PFSK-1 (cell line): ENCODE results near the gene BAZ2B.

Source experiments
- FOXP2 ChIP-seq: optimal IDR thresholded peaks from 2 replicates; pipeline ENCODE3; 2011; ENCODE audit warnings: borderline replicate concordance, control low read depth, inconsistent platforms; ENCODE audit not compliant: insufficient read depth; ENCODE audit errors: extremely low read length, extremely low read depth
- POLR2AphosphoS5 ChIP-seq: IDR thresholded peaks from 2 replicates; pipeline ENCODE4 v1.6.1; 2012; ENCODE audit warnings: low read depth, mild to moderate bottlenecking, control low read depth, low read length, moderate library complexity
- REST ChIP-seq, 2 experiments: IDR thresholded peaks; 2 replicates each; pipeline versions ENCODE4 v1.6.1 to v1.8.0; 2011 to 2012; ENCODE audit warnings: low read depth in 2 of 2, low read length in 2 of 2, control low read depth in 1 of 2, inconsistent platforms in 1 of 2, mild to moderate bottlenecking in 1 of 2, moderate library complexity in 1 of 2; ENCODE audit not compliant: insufficient read depth in 1 of 2
- SIN3A ChIP-seq: IDR thresholded peaks from 2 replicates; pipeline ENCODE4 v1.6.1; 2012; ENCODE audit warnings: mild to moderate bottlenecking, low read length, moderate library complexity, borderline replicate concordance; ENCODE audit not compliant: insufficient read depth
- TAF1 ChIP-seq: IDR thresholded peaks from 2 replicates; pipeline ENCODE4 v1.6.1; 2012; ENCODE audit warnings: low read length, control low read depth, borderline replicate concordance; ENCODE audit not compliant: insufficient read depth

BAZ2B gene

GRCh38 chr2:159290289-159290907, 325.9 kb downstream of the BAZ2B start:
- TF ChIP-seq REST (IDR thresholded peaks at IDR 0.05; ENCODE audit: insufficient read depth in 1 of 2, low read depth in 2 of 2, low read length in 2 of 2) (no peak), FOXP2 (no peak), TAF1 (no peak)

GRCh38 chr2:159287733-159288132, 328.6 kb downstream of the BAZ2B start:
- no peak for TF ChIP-seq FOXP2

GRCh38 chr2:159286709-159287441, 329.5 kb downstream of the BAZ2B start:
- TF ChIP-seq FOXP2 (no peak), REST (IDR thresholded peaks at IDR 0.05; ENCODE audit: insufficient read depth in 1 of 2, low read depth in 2 of 2, low read length in 2 of 2) (peak in 1 of 2 experiments; percentile 49; a peak in 1 of 4 replicates), TAF1 (peak; percentile 80; the same call in 1 of the 2 replicates), POLR2AphosphoS5 (peak; percentile 96), SIN3A (no peak)

GRCh38 chr2:159285929-159286708, 330.2 kb downstream of the BAZ2B start, which contains the start of gene WDSUB1:
WDSUB1 (minus strand) TSS chr2:159286703; CDS start chr2:159283069, 3,634 bp downstream.
- TF ChIP-seq FOXP2 (peak; percentile 25), REST (IDR thresholded peaks at IDR 0.05; ENCODE audit: insufficient read depth in 1 of 2, low read depth in 2 of 2, low read length in 2 of 2) (no peak), SIN3A (peak; percentile 37; the same call in 1 of the 2 replicates)

- TF ChIP-seq REST (IDR thresholded peaks at IDR 0.05; ENCODE audit: insufficient read depth in 1 of 2, low read depth in 2 of 2, low read length in 2 of 2) (no peak), SIN3A (no peak), TAF1 (no peak), FOXP2 (no peak), POLR2AphosphoS5 (no peak)
Observed at GRCh38 chr2:159285433-159285832, 330.9 kb downstream of the BAZ2B start.
